Urothelium cell line (cell line): ENCODE data around the gene LTBR.
A peak's percentile ranks its signal among the peaks of the same experiment; 100 is the strongest.

ENCODE experiments used
- DNase-seq: peaks from one replicate; pipeline ENCODE4 v3.0.0; 2011; ENCODE audit warnings: low spot score, mixed read lengths
- FAIRE-seq: peaks from 2 replicates; lab custom pipeline; 2011; peaks lifted over from hg19 to GRCh38; lab: Jason Lieb, UNC

Gene LTBR

GRCh38 chr12:6380141-6381121 lies 3.5 kb upstream of the LTBR start:
- FAIRE-seq (no peak), DNase-seq (no peak)

GRCh38 chr12:6382371-6382770 lies 1.6 kb upstream of the LTBR start:
- DNase-seq (no peak), FAIRE-seq (peak; percentile 78)

GRCh38 chr12:6382982-6383381 lies 980 bp upstream of the LTBR start:
- peak; percentile 61 for FAIRE-seq
- no peak for DNase-seq

GRCh38 chr12:6384499-6385436 lies 806 bp downstream of the LTBR start:
- peak; percentile 9 for FAIRE-seq
- peak; percentile 40 for DNase-seq

- DNase-seq (no peak), FAIRE-seq (peak; percentile 65)
These were observed 2.1 kb downstream of the LTBR start for GRCh38 chr12:6386038-6386437.

- no peak for DNase-seq
These were observed 2.5 kb downstream of the LTBR start for GRCh38 chr12:6386491-6386890.

GRCh38 chr12:6387541-6387940 lies 3.6 kb downstream of the LTBR start:
- no peak for FAIRE-seq
- DNase-seq: no peak

More at GRCh38 chr12:6386491-6386890, 2.5 kb downstream of the LTBR start:
- FAIRE-seq: no peak

GRCh38 chr12:6390084-6390799 lies 6.3 kb downstream of the LTBR start:
- FAIRE-seq (no peak), DNase-seq (no peak)

GRCh38 chr12:6391013-6391412 lies 7.1 kb downstream of the LTBR start:
- no peak for FAIRE-seq

GRCh38 chr12:6392504-6392903 lies 8.5 kb downstream of the LTBR start:
- FAIRE-seq: no peak
- DNase-seq: no peak

More at GRCh38 chr12:6391013-6391412, 7.1 kb downstream of the LTBR start:
- no peak for DNase-seq

GRCh38 chr12:6393109-6393508 lies 9.1 kb downstream of the LTBR start:
- DNase-seq (no peak), FAIRE-seq (no peak)

- no peak for FAIRE-seq
- no peak for DNase-seq
These were observed 10.4 kb downstream of the LTBR start for GRCh38 chr12:6394398-6394797.

GRCh38 chr12:6396031-6396430 lies 12.1 kb downstream of the LTBR start:
- peak; percentile 23 for FAIRE-seq
- DNase-seq: no peak

- FAIRE-seq: no peak
- DNase-seq: no peak
These were observed 16.1 kb downstream of the LTBR start for GRCh38 chr12:6399884-6400644.

- DNase-seq: no peak
- no peak for FAIRE-seq
These were observed 20.4 kb downstream of the LTBR start for GRCh38 chr12:6404390-6404789.

GRCh38 chr12:6405963-6406362 lies 22.0 kb downstream of the LTBR start:
- no peak for FAIRE-seq

GRCh38 chr12:6407236-6407954 lies 23.4 kb downstream of the LTBR start:
- FAIRE-seq: peak; percentile 58

More at GRCh38 chr12:6405963-6406362, 22.0 kb downstream of the LTBR start:
- no peak for DNase-seq

GRCh38 chr12:6416596-6416995 lies 32.6 kb downstream of the LTBR start:
- no peak for FAIRE-seq

More at GRCh38 chr12:6407236-6407954, 23.4 kb downstream of the LTBR start:
- no peak for DNase-seq

GRCh38 chr12:6418796-6419195 lies 34.8 kb downstream of the LTBR start:
- no peak for DNase-seq
- no peak for FAIRE-seq

More at GRCh38 chr12:6416596-6416995, 32.6 kb downstream of the LTBR start:
- no peak for DNase-seq
